ENCODE data around the gene MMP14. TPM values are rescaled to one million over a fixed set of nuclear protein-coding genes. Genes with fewer than 3 reads are reported as not detected.

Gene MMP14
- total and polyA plus RNA-seq, 2 of the 8 experiments (the other 6 are each of a cell fraction or from before 2014, with no cell fraction given), result 58.2 to 86.8 TPM

- Histone ChIP-seq H3K4me1 (replicated peaks in 1 of 4; ENCODE audit: control insufficient read depth in 3 of 4, insufficient read depth in 4 of 4, low read length in 3 of 4) (peaks cover 5 to 9% (median 7%) of the 10 kb centered on the region in 4 experiments; a peak in 6 of 7 replicates), H4K8ac (ENCODE audit: extremely low read depth, insufficient read depth, low read length) (no peak overlapping the region), H3K23ac (ENCODE audit: insufficient read length) (no peak overlapping the region), H3K4ac (replicated peaks; ENCODE audit: insufficient read length, low read depth, low read length) (no peak overlapping the region), H3K56ac (replicated peaks; ENCODE audit: insufficient read length, low read depth, low read length) (no peak overlapping the region), H3K18ac (ENCODE audit: extremely low read depth, low read length) (no peak overlapping the region), H2BK20ac (ENCODE audit: low read length) (no peak overlapping the region), H3K23me2 (ENCODE audit: low read depth, low read length) (no peaks in the 10 kb centered on the region), H2BK12ac (ENCODE audit: low read depth, low read length) (0 out of 2 replicates have a peak overlapping the region, but pooled peaks have one; percentile 55), H2AFZ (ENCODE audit: low read length) (no peak overlapping the region), H2AK5ac (ENCODE audit: low read depth, low read length) (no peak overlapping the region), H2BK120ac (replicated peaks; ENCODE audit: low read depth, low read length) (no peak overlapping the region), H4K5ac (ENCODE audit: insufficient read length, low read depth, low read length) (no peak overlapping the region), H4K91ac (replicated peaks; ENCODE audit: insufficient read length, low read length) (no peak overlapping the region), H4K20me1 (replicated peaks in 1 of 2; ENCODE audit: control insufficient read depth in 1 of 2, insufficient read depth in 2 of 2, low read length in 2 of 2) (no peaks in the 10 kb centered on the region), H2BK5ac (ENCODE audit: low read depth, low read length) (no peak overlapping the region), H3K4me3 (ENCODE audit: extremely low read depth in 1 of 4, insufficient read depth in 2 of 4, low read depth in 3 of 4, low read length in 4 of 4) (no peak overlapping the region), H3K27me3 (replicated peaks in 1 of 4; ENCODE audit: control insufficient read depth in 3 of 4, extremely low read depth in 1 of 4, insufficient read depth in 3 of 4, low read length in 3 of 4) (no peaks in the 10 kb centered on the region), H3K9me3 (ENCODE audit: insufficient read depth in 2 of 2, low read depth in 1 of 2, low read length in 1 of 2) (no peaks in the 10 kb centered on the region), H3K36me3 (ENCODE audit: control insufficient read depth in 2 of 4, insufficient read depth in 4 of 4, low read length in 3 of 4) (no peaks in the 10 kb centered on the region), H3K4me2 (ENCODE audit: insufficient read depth in 1 of 2, low read depth in 2 of 2, low read length in 2 of 2) (no peak overlapping the region), H3K9ac (replicated peaks in 1 of 4; ENCODE audit: extremely low read depth in 1 of 4, low read depth in 3 of 4, low read length in 3 of 4) (no peak overlapping the region), H2BK15ac (ENCODE audit: low read length) (no peak overlapping the region), H3K14ac (ENCODE audit: insufficient read length) (no peak overlapping the region), H3K79me1 (ENCODE audit: low read depth, low read length) (no peaks in the 10 kb centered on the region), H3K27ac (ENCODE audit: low read depth, low read length) (no peak overlapping the region), H3K79me2 (ENCODE audit: control insufficient read depth in 1 of 2, insufficient read depth in 2 of 2, low read length in 2 of 2) (no peaks in the 10 kb centered on the region)
- FAIRE-seq, result no peak
- POLR2A ChIA-PET (ENCODE audit: partially characterized antibody), result interaction anchor here (0.7 to 1.9 kb wide), 2 partner anchors 13 kb away, joined by 3 to 7 read pairs; no protein-coding TSS in a partner anchor
- no peak for DNase-seq (ENCODE audit: low read depth in 1 of 2, low spot score in 2 of 2)
- CTCF ChIA-PET (ENCODE audit: partially characterized antibody), result interaction anchor here (1.0 to 53.1 kb wide), 10 partner anchors 10 to 252 kb away, joined by 3 to 1562 read pairs (median 4); partner anchors contain the start of genes LRP10, MMP14 and REM2
- 84% methylated on average over 5 of the region's 5 CpGs; no CpG with 5 or more reads in 1 of the 2 experiments for WGBS, 2 experiments (ENCODE audit: extremely low coverage in 1 of 2, insufficient coverage in 1 of 2, insufficient read length in 1 of 2, insufficient replicate concordance in 2 of 2, low coverage in 1 of 2, low lambda C conversion rate in 2 of 2, missing lambda C conversion rate in 1 of 2)
- TF ChIP-seq SP2 (IDR thresholded peaks at IDR 0.05; ENCODE audit: low read length) (no peak), PHF8 (conservative IDR thresholded peaks at IDR 0.05; ENCODE audit: low read depth, low read length) (no peak)
These were observed 27.8 kb upstream of the MMP14 start for GRCh38 chr14:22808388-22809209.

Data from H1 (cell line).